GM10266 (cell line): ENCODE data around the gene FKBP5.

Experiments
- DNase-seq: peaks from one replicate; pipeline ENCODE4 v3.0.0; 2012; ENCODE audit errors: extremely low spot score
- CTCF ChIP-seq: IDR thresholded peaks from 2 replicates; pipeline ENCODE4 v1.5.1; 2012; ENCODE audit warnings: mild to moderate bottlenecking, low read depth; ENCODE audit not compliant: control insufficient read depth, insufficient read depth; ENCODE audit errors: missing control alignments

Gene FKBP5

GRCh38 chr6:35589201-35589739 lies 99.4 kb downstream of the FKBP5 start:
- DNase-seq, result no peak
- no peak for TF ChIP-seq CTCF

- no peak for DNase-seq
- no peak for TF ChIP-seq CTCF
These were observed 101.5 kb downstream of the FKBP5 start for GRCh38 chr6:35587167-35587566.

- DNase-seq, result no peak
- TF ChIP-seq CTCF, result no peak
These were observed 102.2 kb downstream of the FKBP5 start for GRCh38 chr6:35586542-35586941.

GRCh38 chr6:35585658-35586057 lies 103.1 kb downstream of the FKBP5 start:
- no peak for DNase-seq
- no peak for TF ChIP-seq CTCF

- DNase-seq, result peak; percentile 52
- peak; percentile 73 for TF ChIP-seq CTCF
These were observed 104.6 kb downstream of the FKBP5 start for GRCh38 chr6:35583893-35584688.

- TF ChIP-seq CTCF, result no peak
- DNase-seq, result no peak
These were observed 106.4 kb downstream of the FKBP5 start for GRCh38 chr6:35582315-35582714.

- TF ChIP-seq CTCF, result no peak
- no peak for DNase-seq
These were observed 107.1 kb downstream of the FKBP5 start for GRCh38 chr6:35581633-35582032.
